A549 treated with AZD9567 at 1 μM for 4 hours (cell line): ENCODE data around the gene UBE2G2. TPM values are rescaled to one million over a fixed set of nuclear protein-coding genes. Genes with fewer than 3 reads are reported as not detected.

Experiments used
- total RNA-seq: library from RNA; stranded (reverse); fragments of 200-300 nt; extraction: Qiagen RNA extraction; gene quantifications from 5 replicates; pipeline ENCODE4 v1.2.3, GENCODE V29; 2022; ENCODE audit not compliant: insufficient read depth

Gene UBE2G2
- total RNA-seq: 26.1 to 39.4 TPM (median 38.1 TPM) in 5 replicates

GRCh38 chr21:44801468-44802395 lies at the start of gene UBE2G2:
Gene UBE2G2, minus strand, starts transcription at chr21:44801820. Its CDS starts 72 bp downstream, at chr21:44801748.

DNA sequence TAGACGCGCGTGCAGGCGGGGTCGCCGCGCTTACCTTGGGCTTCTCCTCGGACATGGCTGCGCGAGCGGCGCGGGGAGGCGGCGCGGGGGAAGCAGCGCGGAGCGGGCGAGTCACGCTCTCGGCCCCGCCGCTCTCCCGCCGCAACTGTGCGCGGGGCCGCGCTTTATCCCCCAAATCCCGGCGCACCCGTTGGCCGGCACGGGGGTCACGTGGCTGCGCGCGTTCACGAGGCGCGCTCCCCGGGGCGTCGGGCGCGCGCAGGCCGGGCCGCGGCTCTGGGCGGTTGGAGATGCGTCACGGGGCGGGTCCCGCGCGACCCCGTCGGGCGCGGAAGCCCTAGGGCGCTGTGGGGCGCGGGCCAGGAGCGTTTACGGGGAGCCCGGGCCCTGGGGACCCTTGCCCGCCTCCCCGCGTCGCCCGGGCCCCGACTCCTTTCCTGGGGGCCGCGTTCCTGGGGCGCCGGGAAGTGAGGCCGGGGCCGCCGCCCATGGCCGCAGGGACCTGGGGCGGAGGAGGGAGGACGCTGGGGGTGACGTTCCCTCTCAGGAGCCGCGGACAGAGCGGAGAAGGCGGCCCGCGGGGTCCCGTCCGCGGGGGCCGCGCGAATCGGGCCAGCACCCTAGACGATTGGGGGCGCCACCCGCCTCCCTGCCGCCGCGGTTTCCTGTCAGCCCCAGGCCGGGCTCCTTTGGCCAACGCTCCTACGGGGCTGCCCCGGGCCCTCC lies 16.5 kb upstream of the UBE2G2 start, which contains the start of gene SUMO3:
SUMO3 (minus strand) TSS at position 149 of the 726 bp plus-strand sequence; CDS start at position 55, 94 bp downstream.

Other genes with a start within 250 kb of the UBE2G2 start
- not detected in 5 replicates for gene KRTAP10-3, start 243.0 kb downstream of the UBE2G2 start, total RNA-seq
- gene KRTAP10-4, start 228.1 kb downstream of the UBE2G2 start, total RNA-seq: not detected in 5 replicates
- gene KRTAP10-5, start 221.2 kb downstream of the UBE2G2 start, total RNA-seq: not detected in 5 replicates
- gene KRTAP10-6, start 209.3 kb downstream of the UBE2G2 start, total RNA-seq: not detected in 5 replicates
- gene KRTAP10-7, start 201.2 kb downstream of the UBE2G2 start, total RNA-seq: not detected in 5 replicates
- gene KRTAP10-8, start 189.7 kb downstream of the UBE2G2 start, total RNA-seq: not detected in 5 replicates
- not detected in 5 replicates for gene KRTAP10-9, start 174.7 kb downstream of the UBE2G2 start, total RNA-seq
- not detected in 5 replicates for gene KRTAP10-10, start 164.5 kb downstream of the UBE2G2 start, total RNA-seq
- not detected in 5 replicates for gene KRTAP10-11, start 155.4 kb downstream of the UBE2G2 start, total RNA-seq
- not detected in 5 replicates for gene KRTAP12-4, start 147.2 kb downstream of the UBE2G2 start, total RNA-seq
- gene KRTAP12-3, start 143.9 kb downstream of the UBE2G2 start, total RNA-seq: not detected in 5 replicates
- gene KRTAP12-2, start 134.9 kb downstream of the UBE2G2 start, total RNA-seq: not detected in 5 replicates
- gene KRTAP12-1, start 119.7 kb downstream of the UBE2G2 start, total RNA-seq: not detected in 5 replicates
- not detected in 5 replicates for gene KRTAP10-12, start 104.6 kb downstream of the UBE2G2 start, total RNA-seq
- 0.02 TPM in 1 of 5 replicates, not detected in the others for gene TSPEAR, start 90.2 kb downstream of the UBE2G2 start, total RNA-seq
- gene SUMO3, start 16.2 kb upstream of the UBE2G2 start, total RNA-seq: 62.4 to 75.2 TPM (median 68.4 TPM) in 5 replicates
- gene PTTG1IP, start 71.9 kb upstream of the UBE2G2 start, total RNA-seq: 82.9 to 95.4 TPM (median 93.7 TPM) in 5 replicates
- 0.62 to 4.1 TPM (median 0.86 TPM) in 5 replicates for gene ITGB2, start 119.1 kb upstream of the UBE2G2 start, total RNA-seq
- gene SLX9, start 138.2 kb upstream of the UBE2G2 start, total RNA-seq: 27.9 to 58.9 TPM (median 56.3 TPM) in 5 replicates